Suppressor macrophage treated with lipopolysaccharide for 1 hour (primary cell): ENCODE measurements around the gene BMS1.
"Not testable (repeated sequence)": the region's sequence is repeated elsewhere in the genome, so short reads cannot be mapped to it uniquely, and the experiment has no call there.

Source experiments
- DNase-seq, 3 donors: peaks; one replicate each; pipeline ENCODE4 v3.0.0-alpha.2; 2020 to 2022

The BMS1 gene

GRCh38 chr10:42782446-42783180 lies at the start of gene BMS1:
TSS of gene BMS1 (plus strand) at chr10:42782795. CDS start at chr10:42784395, 1,600 bp downstream.
- peak; percentile 89 to 93 (median 92) for DNase-seq

GRCh38 chr10:42734536-42734935 lies 48.1 kb upstream of the BMS1 start:
- peak in 2 of 3 donors; percentile 4 for DNase-seq

GRCh38 chr10:42738679-42739078 lies 43.9 kb upstream of the BMS1 start:
- DNase-seq: no peak

- DNase-seq: not testable (repeated sequence)
Measured at GRCh38 chr10:42741536-42741935, 41.1 kb upstream of the BMS1 start.

- DNase-seq: no peak
Measured at GRCh38 chr10:42743697-42744096, 38.9 kb upstream of the BMS1 start.

GRCh38 chr10:42744134-42744701 lies 38.4 kb upstream of the BMS1 start:
- DNase-seq: no peak

GRCh38 chr10:42753126-42753506 lies 29.5 kb upstream of the BMS1 start:
- DNase-seq: peak; percentile 72 to 87 (median 84)

- peak; percentile 32 to 57 (median 40) for DNase-seq
Measured at GRCh38 chr10:42753507-42754154, 29.0 kb upstream of the BMS1 start.

GRCh38 chr10:42754155-42755027 lies 28.2 kb upstream of the BMS1 start:
- peak in 2 of 3 donors; percentile 14 to 45 for DNase-seq

- peak in 1 of 3 donors; percentile 10 for DNase-seq
Measured at GRCh38 chr10:42755028-42755451, 27.6 kb upstream of the BMS1 start.

- DNase-seq: no peak
Measured at GRCh38 chr10:42755556-42756093, 27.0 kb upstream of the BMS1 start.

GRCh38 chr10:42767906-42768305 lies 14.7 kb upstream of the BMS1 start:
- DNase-seq: no peak

GRCh38 chr10:42768581-42769152 lies 13.9 kb upstream of the BMS1 start:
- no peak for DNase-seq

GRCh38 chr10:42769173-42769572 lies 13.4 kb upstream of the BMS1 start:
- no peak for DNase-seq

- no peak for DNase-seq
Measured at GRCh38 chr10:42769673-42770072, 12.9 kb upstream of the BMS1 start.

GRCh38 chr10:42776681-42777080 lies 5.9 kb upstream of the BMS1 start:
- no peak for DNase-seq

- DNase-seq: no peak
Measured at GRCh38 chr10:42780456-42780855, 2.1 kb upstream of the BMS1 start.

- peak in 2 of 3 donors; percentile 3 to 17 for DNase-seq
Measured at GRCh38 chr10:42781893-42782445, 626 bp upstream of the BMS1 start.

GRCh38 chr10:42783181-42783549 lies 570 bp downstream of the BMS1 start:
- DNase-seq: peak; percentile 19 to 34 (median 32)

- no peak for DNase-seq
Measured at GRCh38 chr10:42785759-42786158, 3.2 kb downstream of the BMS1 start.

GRCh38 chr10:42790835-42791234 lies 8.2 kb downstream of the BMS1 start:
- DNase-seq: no peak

- no peak for DNase-seq
Measured at GRCh38 chr10:42795701-42796100, 13.1 kb downstream of the BMS1 start.
